Stimulated activated CD8-positive, alpha-beta memory T cell treated with anti-CD3 and anti-CD28 coated beads, Interleukin-4, amount 100 ng/mL, for 48 hours (primary cell): ENCODE results near the gene APBB2.
"Not testable (repeated sequence)": the region's sequence is repeated elsewhere in the genome, so short reads cannot be mapped to it uniquely, and the experiment has no call there.

Source experiments
- DNase-seq: peaks from one replicate; pipeline ENCODE4 v3.0.0-alpha.2; 2020

Gene APBB2

DNA sequence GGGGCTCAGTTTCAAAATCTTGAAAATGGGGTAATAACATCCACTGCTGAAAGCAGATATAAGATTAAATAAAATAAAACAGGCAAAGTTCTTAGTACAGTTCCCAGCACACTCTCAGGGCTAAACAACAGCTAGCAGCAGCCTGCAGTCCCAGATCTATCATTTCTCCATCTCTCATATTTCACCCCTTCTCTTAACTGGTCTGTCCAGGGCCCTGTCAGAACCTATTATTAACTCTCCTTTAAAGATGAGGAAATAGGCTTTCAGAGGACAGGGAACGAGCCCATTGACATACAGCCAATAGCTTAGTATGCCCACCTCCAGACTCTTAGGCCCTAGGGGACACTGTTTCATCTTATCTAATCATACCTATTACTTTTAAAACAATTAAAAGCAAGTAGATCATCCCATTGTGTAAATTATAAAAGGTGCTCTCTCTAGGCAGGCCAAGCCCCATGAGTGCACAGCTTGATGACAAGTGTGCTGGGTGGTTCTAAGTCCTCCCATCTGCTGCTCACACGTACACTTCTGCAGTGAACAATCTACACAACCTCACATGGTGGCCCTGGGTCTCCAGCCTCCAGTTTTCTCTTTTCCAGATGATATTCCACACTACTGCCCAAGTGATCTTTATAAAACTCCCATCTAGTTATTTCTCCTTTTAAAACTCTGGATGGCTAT, 119.0 kb downstream of the APBB2 start:
- no peak for DNase-seq

- DNase-seq: no peak
Measured at GRCh38 chr4:41092128-41092527, 122.2 kb downstream of the APBB2 start.

DNA sequence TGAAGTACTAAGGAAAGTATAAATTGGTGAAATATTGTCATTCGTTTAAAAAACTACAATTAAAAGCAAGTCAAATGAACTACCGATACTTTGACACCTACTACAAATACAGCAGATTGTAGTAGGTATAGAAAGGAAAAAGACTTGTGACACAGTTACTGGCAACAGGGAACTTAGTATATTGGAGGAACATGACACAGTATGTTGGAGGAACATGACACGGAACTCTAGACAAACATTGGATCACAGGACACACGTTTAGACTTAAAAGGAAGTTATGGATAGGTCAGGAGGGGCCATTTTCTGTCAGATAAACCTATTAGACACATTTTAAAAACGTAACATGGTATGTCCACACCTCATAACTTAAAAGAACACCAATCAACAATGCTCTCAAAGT, 132.5 kb downstream of the APBB2 start:
- DNase-seq: no peak

- DNase-seq: no peak
Measured at GRCh38 chr4:41080976-41081375, 133.4 kb downstream of the APBB2 start.

DNA sequence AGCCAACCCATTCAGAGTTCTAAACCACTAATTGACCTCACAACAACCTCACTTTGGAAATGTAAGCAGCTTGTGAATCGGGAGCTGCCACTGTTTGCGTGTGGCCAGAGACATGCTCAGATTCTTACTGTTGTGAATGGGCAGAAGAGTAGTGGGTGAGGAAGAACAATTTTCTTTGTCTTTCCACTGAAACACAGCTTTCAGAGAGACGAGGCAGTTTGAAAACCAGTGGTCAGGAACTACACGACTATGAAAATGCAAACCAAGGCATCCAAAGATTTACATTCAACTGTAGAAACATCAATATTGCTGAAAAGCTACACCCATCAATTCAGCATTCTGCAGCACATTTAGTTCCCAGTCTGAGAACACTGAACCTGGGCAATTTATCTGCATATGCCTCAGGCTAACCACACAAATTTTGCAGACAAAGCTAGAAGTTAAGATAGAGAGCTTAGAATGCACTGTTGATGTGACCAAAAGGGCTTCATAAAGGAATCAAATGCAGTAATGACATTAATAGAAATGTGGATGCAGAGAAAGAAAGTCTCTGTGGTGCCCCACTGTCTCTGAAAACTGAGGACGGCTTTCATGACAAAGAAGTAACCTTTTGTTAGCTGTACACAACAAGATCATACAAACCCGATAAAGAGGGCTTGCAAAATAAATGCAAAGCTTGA, 134.3 kb downstream of the APBB2 start:
- DNase-seq: no peak

- DNase-seq: no peak
Measured at GRCh38 chr4:41077628-41078027, 136.7 kb downstream of the APBB2 start.

DNA sequence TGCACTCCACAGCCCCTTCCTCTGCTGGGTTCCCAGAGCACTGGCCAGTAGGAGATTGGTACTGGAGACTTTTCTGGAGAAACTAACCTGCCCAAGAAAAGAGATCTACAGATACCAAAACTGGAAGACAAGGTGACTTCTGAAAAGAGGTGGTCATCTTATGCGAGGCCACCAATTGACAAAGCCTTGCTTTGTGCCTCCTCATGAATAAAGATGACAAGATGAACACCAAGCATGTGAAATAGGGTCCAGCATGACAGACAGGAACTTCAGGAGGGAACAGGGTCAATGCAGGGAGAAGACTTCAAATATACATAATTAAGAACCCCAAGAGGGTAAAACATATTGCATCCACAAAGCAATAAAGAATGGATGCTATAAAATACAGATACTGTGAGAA, 137.9 kb downstream of the APBB2 start:
- DNase-seq: no peak

- no peak for DNase-seq
Measured at GRCh38 chr4:41074215-41074614, 140.1 kb downstream of the APBB2 start.

DNA sequence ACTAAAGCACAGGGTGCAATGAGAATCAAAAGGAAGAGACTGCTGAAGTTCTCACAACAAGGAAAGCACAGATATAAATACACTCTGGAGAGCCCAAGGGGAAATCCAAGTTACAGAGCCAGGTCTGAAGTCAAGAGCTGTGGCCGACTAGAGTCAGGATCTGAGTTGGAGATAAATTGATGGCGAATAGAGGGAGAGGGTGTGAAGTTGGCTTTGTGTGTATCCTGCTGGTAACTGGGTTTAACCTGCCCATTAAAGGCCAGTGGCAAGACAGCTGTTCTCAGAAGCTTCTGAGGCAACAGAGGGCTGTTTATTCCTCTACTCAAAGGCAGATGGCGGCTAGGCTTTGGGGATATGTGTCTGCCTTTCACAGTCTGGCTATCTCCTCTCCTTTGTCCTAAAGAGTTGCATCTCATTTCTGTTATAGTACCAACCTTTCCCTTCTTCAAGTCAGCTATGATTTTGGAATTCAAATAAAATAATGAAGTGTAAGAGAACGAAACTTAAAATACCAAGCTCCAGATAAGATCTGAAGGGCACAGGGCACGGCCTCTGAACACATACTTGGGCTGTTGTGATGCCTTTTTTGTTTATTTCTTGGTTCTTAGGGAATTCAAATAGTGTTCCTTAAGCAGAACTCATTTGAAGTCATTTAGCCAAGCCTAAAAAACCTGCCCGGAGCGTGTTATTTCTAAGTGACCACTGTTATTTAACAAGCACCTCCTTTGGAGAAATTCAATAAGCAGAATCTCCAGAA, 142.1 kb downstream of the APBB2 start:
- no peak for DNase-seq

GRCh38 chr4:41070516-41071281, 143.6 kb downstream of the APBB2 start:
- DNase-seq: no peak

- DNase-seq: no peak
Measured at GRCh38 chr4:41069838-41070237, 144.5 kb downstream of the APBB2 start.

- DNase-seq: no peak
Measured at GRCh38 chr4:41069257-41069656, 145.1 kb downstream of the APBB2 start.

- DNase-seq: no peak
Measured at GRCh38 chr4:41067369-41067768, 147.0 kb downstream of the APBB2 start.

DNA sequence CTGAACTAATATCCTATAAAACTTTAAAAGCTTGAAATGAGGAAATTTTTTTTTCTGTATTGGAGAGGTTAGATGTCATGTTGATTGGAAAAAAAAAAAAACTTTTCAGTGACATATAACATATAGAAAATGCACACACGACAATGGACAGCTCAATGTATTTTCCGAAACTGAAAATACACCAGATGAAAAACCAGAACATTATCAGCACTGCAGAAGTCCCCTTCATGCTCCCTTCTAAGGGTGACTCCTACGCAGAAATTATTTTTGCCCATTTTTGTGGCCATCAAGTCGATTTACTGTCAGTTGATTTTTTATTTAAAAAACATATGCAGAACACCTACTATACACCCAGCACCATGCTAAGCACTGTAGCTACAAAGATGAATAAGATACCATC, 148.3 kb downstream of the APBB2 start:
- DNase-seq: no peak

DNA sequence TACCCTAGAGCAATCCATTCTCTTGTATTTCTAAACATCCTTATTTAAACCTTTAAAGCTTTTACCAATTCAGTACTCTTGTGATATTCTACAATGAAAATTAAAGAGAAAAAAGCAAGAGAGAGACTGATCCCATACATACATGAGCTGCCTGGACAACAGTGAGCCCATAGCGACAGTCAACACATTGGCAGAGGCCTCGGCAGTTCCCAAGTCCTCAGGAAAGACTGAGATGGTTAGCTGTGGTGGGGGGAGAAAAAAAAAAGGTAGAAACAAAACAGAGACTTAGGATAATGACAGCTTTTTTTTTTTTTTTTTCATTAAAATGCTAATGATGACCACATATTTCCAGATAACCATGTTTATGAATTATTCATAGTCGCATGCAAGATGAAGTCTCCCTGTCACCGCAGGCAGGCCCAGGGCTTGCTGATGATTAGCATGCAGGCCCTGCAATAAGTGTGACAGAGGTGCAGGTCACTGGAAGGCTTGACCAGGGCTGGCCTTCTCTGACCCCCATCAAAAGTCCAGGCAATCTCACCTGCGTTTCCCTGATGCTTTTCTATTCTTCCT, 148.8 kb downstream of the APBB2 start:
- DNase-seq: no peak

GRCh38 chr4:41064953-41065352, 149.4 kb downstream of the APBB2 start:
- no peak for DNase-seq

GRCh38 chr4:41061482-41062185, 152.7 kb downstream of the APBB2 start:
- DNase-seq: no peak

DNA sequence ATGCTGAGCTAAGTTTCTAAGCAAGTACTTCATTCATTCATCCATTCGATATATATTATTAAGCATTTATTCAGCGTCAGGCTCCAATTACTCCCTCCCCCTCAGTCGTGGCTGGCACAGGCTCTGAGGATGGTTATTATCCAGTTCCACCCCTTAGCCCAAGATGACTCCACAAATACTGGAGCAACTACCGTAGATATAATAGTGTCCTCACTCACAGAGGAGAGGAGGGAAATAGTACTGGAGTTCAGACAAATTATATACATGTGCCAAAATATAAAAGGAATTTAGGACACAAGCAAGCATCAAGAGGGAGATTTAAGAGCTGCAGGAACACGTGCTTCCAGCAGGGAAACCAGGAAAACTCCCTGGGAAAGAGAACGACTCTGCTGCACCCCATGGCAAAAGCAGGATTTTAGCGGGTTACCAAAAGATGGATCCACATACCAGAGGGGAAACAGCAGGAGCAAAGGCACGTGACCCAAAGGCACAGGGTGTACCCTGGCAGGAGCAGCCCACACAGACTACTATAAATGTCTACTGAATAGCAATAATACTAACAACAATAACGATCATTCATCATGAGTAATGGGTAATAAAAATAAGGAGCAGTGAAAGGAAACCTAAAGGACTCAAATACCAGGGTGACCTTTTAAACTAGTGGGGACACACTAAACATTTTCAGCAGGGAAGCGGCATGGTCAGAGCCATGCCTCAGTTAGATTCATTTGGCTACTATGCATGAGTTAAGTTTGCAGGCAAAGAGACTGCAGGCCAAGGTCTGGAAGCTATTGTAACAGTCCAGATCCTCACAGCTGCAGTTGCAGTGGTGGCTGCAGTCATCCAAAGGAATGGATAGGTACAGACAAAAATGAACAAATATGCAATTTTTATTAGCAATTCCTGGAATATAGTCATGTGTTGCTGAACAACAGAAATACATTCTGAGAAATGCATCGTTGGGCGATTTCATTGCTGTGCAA, 153.7 kb downstream of the APBB2 start:
- no peak for DNase-seq

GRCh38 chr4:41059411-41059810, 154.9 kb downstream of the APBB2 start:
- not testable (repeated sequence) for DNase-seq

- no peak for DNase-seq
Measured at GRCh38 chr4:41058426-41058825, 155.9 kb downstream of the APBB2 start.

GRCh38 chr4:41057467-41057866, 156.9 kb downstream of the APBB2 start:
- no peak for DNase-seq
